GM21825 (cell line): ENCODE data around the gene ERC2.

Experiments
- ATAC-seq: cut with Tn5 transposase; IDR thresholded peaks from one replicate; pipeline ENCODE4 v1.9.1; 2021; ENCODE audit warnings: mild to moderate bottlenecking, moderate library complexity; ENCODE audit not compliant: unreplicated experiment

Gene ERC2

DNA sequence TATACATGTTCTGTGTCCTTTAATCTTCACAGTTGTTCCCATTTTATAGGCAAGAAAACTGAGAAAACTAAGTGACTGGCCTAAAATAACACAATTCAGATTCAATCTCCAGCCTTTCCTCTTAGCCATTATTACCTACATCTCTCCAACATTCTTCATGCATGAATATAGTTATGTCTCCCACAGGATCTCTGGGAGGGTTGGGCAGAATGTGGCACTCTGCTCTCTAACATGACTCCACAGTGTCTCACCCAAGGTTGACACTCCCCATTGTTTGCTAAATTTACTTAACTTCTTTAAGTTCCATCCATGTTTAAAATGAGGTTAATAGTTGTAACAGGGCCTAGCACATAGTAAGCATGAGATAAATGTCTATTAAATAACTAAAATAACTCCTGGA, 276.3 kb downstream of the ERC2 start:
- ATAC-seq: no peak

DNA sequence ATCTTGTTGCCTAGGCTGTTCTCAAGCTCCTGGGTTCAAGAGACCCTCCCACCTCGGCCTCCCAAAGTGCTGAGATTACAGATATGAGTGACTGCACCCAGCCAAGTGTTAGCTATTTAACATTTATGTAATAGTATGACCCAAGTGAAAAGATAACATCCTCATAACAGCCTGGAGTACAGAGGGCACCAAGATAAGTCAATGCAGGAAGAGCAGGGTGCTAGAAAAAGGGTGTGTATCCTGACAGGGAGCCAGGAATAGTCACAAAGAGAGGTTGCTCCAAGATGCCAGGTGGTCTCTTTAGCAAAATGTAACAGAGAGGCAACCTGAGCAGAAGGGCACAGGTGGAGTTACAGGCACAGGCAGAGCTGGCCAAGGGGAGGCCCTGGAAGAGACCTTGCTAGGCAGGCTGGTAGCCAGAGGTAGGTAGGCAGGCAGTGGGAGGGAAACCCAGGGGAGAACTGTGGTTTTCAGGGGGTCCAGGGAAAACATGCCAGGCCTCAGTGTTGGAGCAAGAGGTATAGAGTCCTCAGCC, 277.4 kb downstream of the ERC2 start:
- ATAC-seq: no peak

DNA sequence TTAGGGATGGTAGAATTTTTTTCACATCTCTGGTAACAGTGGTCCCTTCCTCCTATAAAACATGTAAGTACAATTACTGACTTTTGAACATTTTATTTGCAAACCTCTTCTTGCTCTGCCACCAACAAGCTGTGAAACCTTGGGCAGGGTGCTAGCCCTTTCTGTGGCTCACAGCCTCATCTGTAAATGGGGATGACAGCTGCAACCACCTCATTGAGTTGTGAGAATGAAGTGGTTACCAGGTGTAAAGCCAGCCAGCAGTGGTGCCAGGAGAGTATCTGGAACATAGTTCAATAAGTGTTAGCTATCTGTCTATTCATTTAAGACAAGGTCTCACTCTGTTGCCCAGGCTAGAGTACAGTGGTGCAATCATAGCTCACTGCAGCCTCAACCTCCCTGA, 278.1 kb downstream of the ERC2 start:
- ATAC-seq: no peak

DNA sequence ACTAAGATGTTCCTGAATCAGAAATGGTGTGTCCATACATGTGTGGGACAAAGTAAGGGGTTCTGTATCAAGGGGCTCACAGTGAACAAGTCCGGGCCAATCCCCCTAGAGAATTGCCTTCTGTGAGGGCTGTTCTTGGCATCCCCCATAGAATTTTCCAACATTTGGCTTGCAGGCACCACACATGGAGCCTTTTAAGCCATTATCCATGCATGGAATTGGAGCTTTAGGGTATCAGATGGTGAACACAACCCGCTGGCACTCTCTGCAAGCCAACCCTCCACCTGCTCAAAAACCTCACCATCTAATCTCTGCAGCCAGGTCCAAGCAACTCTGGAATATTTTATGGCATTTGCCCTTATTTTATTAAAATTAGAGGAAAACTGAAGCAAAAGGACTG, 278.7 kb downstream of the ERC2 start:
- no peak for ATAC-seq

DNA sequence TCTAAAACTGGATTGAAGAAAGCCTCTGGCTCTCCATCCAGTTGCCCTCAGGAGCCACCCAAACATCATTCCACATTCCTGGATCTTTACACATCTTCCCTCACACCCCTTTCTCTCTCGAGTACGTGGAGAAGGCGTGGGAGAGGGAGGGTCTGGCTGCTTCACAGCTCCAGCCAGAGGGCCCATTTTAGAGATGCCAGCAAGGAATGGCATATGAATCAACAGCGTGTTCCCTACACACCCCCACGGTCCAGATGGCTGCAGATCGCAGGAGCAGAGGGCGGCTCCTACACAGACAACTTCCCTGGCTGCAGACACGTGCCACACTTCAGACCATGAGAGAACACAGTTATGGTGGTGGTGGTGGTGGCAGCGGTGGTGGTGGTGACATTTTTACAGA, 280.1 kb downstream of the ERC2 start:
- no peak for ATAC-seq

DNA sequence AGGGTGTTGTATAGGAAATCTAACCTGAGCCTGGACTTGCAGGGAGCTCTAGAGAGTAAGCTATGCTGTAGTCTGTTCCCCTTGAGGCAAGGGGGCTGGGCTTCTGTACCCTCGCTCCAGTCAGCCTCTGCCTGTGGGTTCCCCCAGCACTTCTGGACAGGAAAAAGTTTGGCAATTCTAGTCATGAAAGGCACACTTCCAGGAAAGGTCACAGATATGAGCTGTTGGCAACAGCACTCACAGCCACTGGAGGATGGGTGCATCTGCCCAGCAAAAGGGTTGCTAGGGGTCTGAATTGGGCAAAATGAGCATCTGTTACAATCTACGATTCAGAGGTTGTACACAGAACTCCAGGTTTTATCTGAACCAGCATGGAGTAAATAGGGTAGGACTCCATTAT, 281.2 kb downstream of the ERC2 start:
- no peak for ATAC-seq

DNA sequence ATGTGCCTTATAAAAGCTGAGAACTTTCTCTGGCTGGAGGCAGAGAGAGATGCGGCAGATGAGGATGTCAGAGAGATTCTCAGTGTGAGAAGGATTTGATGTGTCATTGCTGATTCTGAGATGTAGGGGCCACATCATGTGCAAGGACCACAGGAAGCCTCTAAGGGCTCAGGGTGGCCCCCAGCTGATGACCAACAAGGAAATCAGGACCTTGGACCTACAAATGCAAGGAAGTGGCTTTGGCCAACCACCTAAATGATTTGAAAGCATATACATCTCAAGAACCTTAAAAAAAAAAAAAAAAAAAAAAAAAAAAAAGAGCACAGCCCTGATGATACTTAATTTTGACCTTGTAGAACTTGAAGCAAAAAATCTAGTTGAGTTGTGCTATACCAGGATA, 282.4 kb downstream of the ERC2 start:
- no peak for ATAC-seq

DNA sequence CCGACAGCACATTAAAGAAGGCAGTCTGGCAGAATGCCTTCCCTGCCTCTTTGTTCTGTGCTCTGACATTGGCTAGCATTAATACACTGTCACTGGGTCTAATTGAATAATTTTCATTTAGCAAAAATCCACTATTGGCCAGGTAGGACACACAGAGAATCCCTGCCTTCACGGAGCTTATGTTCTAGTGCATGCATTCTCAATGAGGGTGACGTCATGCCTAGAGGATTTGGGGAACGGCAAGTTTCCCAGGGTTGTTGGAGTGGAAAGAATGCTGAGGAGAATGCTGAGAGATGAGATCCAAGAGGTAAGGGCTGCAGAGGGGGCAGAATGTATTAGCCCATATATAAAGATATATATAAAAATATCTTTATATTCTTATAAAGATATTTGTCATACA, 284.7 kb downstream of the ERC2 start:
- ATAC-seq: no peak

DNA sequence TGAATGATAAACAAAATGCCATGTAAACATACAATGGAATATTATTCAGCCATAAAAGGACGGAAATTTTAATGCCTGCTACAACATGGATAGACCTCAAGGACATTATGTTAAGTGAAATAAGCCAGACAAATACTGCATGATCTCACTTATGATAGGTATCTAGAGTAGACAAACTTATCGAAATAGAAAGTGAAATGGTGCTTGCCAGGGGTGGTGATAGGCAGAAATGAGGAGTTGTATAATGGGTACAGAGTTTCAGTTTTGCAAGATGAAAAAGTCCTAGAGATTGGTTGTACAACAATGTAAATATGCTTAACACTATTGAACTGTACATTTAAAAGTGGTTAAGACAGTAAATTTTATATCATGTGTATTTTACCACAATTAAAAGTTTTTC, 287.8 kb downstream of the ERC2 start:
- no peak for ATAC-seq

DNA sequence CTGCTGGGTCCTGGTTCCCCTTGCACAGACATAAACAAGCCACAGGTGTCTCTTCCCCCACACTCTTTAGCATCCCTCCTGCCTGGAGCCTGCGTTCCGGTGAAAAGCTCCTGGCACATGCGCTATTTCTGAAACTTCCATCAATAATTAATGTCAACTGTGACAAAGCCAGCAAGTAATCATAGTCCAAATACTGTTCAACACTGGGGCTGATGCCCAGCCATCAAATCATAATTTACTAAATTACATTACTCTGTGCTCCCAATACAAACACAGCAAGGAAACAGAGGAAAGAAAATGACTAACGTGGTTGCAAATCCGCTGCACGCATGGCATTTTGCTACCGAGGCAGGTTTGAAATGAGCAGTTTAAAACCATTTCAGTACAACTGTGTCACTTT, 294.7 kb downstream of the ERC2 start:
- ATAC-seq: no peak

DNA sequence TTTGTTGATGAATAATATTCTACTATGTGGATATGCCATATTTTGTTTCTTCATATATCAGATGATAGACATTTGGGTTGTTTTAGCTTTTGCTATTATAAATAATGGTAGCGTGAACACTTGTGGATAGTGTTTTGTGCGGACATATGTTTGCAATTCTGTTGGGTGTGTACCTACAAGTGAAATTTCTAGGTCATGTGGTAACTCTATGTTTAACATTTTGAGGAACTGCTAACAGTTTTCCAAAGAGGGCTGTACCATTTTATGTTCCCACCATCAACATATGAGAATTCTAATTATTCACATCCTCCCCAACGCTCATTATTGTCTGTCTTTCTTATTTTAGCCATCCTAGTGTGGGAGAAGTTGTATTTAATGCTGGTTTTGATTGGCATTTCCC, 303.8 kb downstream of the ERC2 start:
- ATAC-seq: no peak

DNA sequence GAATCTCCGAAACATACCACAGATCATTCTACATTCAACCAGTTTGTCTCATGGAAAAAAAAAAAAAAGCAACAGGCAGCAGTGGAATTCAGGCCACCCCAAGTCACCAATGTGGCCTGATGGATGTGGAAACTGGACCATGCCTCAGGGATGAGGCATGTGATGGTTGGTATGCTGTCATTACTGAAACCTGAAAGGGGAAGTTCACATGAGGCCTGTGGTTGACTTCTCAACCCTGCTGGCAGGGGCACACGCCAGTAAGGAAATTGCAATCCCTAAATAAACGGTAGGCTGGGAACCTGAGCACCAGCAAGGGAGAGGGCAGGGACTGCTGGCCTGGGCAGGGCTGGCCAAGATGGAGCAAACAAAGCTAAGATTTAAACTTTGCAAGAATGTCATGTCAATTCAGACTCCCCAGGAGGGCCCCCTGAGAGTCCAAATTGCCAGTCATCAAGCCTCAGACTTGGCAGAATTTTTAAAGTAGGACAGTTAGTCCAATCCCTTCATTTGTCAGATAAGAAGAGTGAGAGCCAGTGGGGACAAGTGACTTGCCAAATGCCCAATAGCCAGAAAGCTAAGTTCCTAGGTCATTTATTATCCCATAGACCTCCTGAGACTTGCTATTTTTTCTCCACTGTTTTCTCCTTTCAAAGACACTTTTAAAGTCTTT, 310.4 kb downstream of the ERC2 start:
- ATAC-seq: peak; percentile 78

DNA sequence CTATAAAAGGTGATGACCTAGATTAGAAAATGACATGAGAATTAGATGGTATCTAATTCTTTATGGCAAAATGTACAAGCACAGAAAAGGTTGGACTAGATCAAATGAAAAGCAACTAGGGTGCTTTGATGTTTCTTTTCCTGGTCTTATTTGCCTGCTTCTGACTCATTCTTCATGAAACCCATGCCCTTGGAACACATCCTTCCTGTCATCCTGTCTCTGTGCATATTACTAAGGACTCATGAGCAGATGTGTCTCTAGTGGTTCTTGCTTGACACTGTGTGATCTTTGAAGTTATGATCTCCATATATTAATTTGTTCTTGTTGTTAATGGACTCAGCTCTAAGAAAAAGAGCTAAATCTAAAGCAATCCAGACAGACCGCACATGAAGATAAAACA, 314.0 kb downstream of the ERC2 start:
- ATAC-seq: no peak

DNA sequence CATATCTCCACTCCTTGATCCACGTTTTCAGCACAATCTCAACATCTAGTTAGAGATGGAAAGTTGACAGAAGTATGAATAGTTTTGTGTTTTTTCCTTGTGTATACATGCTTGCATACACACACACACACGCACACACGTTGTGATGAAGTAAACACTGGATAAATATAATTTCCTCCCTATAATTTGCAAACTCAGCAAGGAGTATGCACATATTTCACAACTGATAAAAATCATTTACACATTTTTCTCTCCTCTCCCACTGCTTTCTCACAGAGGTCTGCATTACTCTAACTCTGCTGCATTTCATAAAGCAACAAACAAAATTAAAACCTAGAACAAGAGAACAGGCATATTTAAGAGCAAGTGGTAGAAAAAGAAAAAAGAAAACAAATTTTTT, 320.9 kb downstream of the ERC2 start:
- no peak for ATAC-seq

DNA sequence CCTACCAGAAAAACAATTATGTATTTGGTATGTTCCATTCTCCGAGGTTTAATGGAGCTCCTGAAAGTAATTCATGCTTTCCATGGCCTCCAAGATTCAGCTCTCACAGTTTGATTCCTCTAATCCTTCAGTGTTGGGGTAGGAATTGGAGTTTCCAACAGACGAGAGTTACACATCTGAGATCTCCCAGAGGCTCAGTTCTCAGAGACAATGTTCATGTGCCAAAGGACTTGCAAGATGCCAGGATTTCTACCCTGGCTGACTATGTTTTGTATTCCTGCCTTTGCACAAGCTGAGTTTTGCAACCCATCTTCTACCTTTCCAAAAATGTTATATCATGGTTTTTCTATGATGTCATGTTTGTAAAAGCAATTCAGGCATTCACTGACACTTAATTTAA, 322.9 kb downstream of the ERC2 start:
- ATAC-seq: no peak

DNA sequence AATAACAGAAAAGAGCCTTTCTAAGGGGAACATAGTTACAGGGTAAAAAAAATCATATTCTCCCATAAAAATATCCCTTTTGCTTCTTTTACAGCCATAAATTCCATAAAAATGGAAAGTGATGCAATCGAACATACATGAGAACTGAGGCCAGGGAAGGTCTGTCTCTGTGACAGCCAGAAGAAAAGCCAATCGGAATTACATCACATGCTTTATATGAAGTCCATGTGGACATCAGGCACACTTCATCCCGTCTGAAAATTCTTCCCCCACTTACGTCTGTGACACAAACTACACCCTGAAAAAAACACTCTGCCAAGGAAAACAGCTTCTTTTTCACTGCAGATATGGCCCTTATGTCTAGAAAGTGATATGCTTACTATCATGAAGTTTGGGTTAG, 323.5 kb downstream of the ERC2 start:
- ATAC-seq: no peak

DNA sequence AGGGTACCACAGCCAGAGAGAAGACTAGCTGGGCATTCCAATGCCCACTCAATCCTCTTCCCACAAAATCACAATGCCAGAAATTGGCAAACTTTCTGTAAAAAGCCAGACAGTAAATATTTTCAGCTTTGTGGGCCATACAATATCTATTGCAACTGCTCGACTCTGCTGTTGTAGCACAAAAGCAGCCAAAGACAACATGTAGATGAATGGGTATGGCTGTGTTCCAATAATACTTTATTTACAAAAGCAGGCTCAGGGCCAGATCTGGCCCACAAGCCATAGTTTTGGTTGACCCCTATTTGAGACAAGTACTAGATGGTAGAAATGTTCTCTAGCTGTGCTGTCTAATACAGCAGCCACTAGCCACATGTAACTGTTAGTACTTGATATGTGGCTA, 330.9 kb downstream of the ERC2 start:
- no peak for ATAC-seq

DNA sequence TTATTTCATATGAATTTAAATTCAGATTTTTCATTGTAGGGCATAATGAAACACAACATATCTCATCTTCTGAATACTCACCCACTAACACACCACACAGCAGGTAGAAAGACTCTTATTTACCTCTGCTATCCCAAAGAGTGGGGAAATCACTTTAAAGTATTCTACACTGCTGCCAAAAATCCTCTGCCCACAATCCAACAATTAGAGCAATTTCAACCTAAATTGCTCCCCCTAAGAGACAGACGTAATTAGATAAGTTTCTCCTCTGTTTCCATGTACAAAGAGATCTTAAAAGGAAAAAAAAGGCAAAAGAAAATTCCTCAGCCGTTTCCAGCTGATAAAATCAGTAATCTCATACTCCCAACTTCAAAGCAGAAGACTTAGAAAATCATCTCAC, 331.8 kb downstream of the ERC2 start:
- no peak for ATAC-seq

DNA sequence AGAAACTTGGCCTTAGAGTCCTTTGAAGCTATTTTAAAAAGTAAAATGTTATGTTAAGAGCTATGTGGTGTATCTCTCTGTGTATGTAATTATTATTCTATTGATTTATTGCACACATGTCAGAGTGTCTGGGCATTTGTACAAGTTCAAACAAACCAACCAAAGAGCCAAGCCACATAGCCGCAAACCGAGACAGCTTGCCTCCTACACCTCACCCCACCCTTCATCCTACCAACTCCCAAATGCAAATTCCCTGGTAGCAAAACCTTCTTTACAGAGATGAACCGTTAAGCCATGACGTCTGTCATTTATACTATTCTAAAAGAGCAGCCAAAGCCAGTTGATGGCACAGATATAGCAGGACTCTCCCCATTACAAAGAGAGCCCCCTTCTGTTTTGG, 332.3 kb downstream of the ERC2 start:
- no peak for ATAC-seq

DNA sequence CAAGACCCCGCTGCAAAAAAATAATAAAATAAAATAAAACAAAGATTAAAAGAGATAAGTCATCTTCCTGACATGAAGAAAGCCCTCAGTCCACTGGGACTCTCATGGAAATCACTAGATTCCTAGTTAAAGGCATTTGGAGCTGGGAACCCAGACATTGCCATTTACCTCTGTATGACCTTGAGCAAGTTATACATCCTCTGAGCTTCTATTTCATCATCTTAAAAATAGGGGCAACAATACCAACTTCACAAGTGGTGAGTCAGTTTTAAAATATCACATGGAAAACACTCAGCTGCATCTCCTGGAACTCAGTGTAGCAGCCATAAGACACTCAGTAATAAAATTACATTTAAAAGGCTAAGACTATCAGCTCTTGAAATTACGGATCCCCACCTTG, 334.8 kb downstream of the ERC2 start:
- ATAC-seq: no peak

DNA sequence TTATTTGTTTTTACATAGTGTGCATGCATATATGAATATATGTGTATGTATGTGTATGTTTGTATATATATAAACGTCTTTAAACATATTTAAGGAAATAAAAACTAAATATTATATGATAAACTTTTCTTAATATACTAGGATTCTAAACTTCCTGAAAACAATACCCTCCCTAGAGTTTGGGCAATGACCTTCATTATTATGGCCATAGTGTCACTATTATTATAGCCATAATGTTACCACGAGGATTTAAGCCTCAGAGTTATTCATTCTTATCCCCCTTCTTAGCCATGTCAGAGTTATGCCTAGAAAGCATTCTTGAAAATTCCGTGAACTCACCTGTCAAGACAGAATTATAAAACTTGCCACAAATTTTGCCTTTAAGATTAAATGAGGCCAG, 335.5 kb downstream of the ERC2 start:
- no peak for ATAC-seq

DNA sequence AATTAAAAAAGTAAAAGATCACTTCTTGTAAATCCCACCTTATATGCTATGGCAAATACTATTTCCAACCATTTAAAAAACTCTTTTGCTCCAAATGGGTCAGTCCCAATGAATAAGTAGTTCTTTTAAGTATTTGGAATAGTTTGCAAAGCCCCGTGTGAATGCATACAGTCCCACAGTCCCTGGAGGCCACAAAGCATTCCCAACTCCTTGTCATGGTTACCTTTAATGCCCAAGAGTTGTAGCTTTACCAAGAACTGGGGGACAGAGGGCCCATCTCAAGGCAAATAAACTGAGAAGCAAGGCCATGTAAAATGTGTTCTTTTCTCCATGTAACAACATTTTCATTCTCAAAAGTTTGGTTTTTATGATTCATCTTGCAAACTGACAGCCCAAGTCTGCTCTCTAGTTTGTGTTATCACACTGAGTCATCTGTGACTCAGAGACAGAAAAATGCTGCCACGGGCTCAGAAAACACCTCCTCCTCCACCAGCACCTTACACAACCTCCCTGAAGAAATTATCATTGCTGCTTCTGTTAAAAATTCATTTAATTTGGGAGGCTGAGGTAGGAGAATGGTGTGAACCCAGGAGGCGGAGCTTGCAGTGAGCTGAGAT, 336.2 kb downstream of the ERC2 start:
- no peak for ATAC-seq

DNA sequence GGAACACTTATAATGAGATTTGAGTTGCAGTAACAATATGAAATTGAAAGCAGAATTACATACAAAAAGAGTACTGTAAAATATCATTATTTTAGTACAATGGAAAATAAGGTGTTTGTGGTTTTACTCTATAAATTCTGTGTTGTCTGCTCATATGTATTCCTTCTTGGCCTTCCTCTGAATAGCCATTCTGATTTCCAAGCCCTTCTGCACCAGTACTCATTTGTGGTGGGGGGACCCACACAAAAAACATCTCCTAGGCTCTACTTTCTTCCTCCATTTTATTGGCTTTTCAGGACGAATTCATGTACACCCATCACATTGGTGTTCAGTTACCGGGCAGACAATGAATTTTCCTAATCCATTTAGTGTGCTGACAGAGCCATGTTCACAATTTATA, 338.2 kb downstream of the ERC2 start:
- no peak for ATAC-seq
